Measurements from ENCODE around the gene ADAMTS12. TPM values are rescaled to one million over a fixed set of nuclear protein-coding genes. Genes with fewer than 3 reads are reported as not detected.

The ADAMTS12 gene
- total and polyA plus RNA-seq, 2 of the 8 experiments (the other 6 are each of a cell fraction or from before 2014, with no cell fraction given): 6.4 to 12.8 TPM

DNA sequence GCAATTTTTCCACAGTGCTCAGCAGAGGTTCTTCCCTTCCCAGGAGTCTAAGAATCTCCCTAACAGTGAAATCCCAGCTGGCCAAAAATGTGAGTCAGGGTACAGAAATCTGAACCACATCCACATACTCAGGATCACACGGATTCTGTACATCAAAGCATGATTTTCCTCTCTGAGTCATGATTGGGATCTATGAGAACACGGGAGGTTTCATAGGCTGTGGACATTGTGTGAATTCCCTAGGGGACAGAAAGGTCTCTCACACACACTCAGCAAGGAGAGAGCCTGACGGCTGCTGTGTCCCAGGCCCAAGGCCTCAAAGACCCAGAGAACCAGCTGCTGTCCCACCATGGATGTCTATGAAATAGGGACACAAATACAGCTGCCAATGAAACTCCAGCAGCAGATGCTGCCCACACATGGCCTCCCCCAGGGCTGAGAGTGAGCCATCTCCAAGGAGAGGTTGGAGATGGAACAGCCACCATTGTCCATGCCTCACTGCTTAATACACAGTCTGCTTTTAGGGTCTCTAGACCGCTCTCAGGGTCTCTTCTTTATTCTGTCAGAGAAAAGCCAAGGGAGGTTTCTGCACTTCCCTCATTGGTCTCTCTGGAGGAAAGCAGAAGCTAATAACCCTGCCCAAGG is 102.7 kb downstream of the ADAMTS12 start:
- H3K4me3 ChIP-seq (ENCODE audit: extremely low read depth in 1 of 4, insufficient read depth in 2 of 4, low read depth in 3 of 4, low read length in 4 of 4): no peak overlapping the region
- no peak overlapping the region for H3K4me2 ChIP-seq (ENCODE audit: insufficient read depth in 1 of 2, low read depth in 2 of 2, low read length in 2 of 2)
- no peaks in the 10 kb centered on the region for H3K27me3 ChIP-seq (replicated peaks in 1 of 4; ENCODE audit: control insufficient read depth in 3 of 4, extremely low read depth in 1 of 4, insufficient read depth in 3 of 4, low read length in 3 of 4)
- H4K8ac ChIP-seq (ENCODE audit: extremely low read depth, insufficient read depth, low read length): no peak overlapping the region
- no peak overlapping the region for H3K23ac ChIP-seq (ENCODE audit: insufficient read length)
- ChIA-PET CTCF (ENCODE audit: partially characterized antibody) (interaction anchor here (1.0 kb wide), 1 partner anchor 11 kb away, joined by 5 read pairs; no protein-coding TSS in a partner anchor), POLR2A (ENCODE audit: partially characterized antibody) (no interaction called here)
- no peaks in the 10 kb centered on the region for H3K79me1 ChIP-seq (ENCODE audit: low read depth, low read length)
- no peak for DNase-seq (ENCODE audit: low read depth in 1 of 2, low spot score in 2 of 2)
- no peaks in the 10 kb centered on the region for H3K23me2 ChIP-seq (ENCODE audit: low read depth, low read length)
- H2BK12ac ChIP-seq (ENCODE audit: low read depth, low read length): no peak overlapping the region
- H3K4me1 ChIP-seq (replicated peaks in 1 of 4; ENCODE audit: control insufficient read depth in 3 of 4, insufficient read depth in 4 of 4, low read length in 3 of 4): peaks cover 0 to 5% (median 0%) of the 10 kb centered on the region in 4 experiments; a peak in 1 of 7 replicates
- H2AK5ac ChIP-seq (ENCODE audit: low read depth, low read length): no peak overlapping the region
- no peak for FAIRE-seq
- no peak overlapping the region for H2BK120ac ChIP-seq (replicated peaks; ENCODE audit: low read depth, low read length)
- no peaks in the 10 kb centered on the region for H4K20me1 ChIP-seq (replicated peaks in 1 of 2; ENCODE audit: control insufficient read depth in 1 of 2, insufficient read depth in 2 of 2, low read length in 2 of 2)
- H2AFZ ChIP-seq (ENCODE audit: low read length): no peak overlapping the region
- no peak overlapping the region for H2BK5ac ChIP-seq (ENCODE audit: low read depth, low read length)
- no peak overlapping the region for H2BK15ac ChIP-seq (ENCODE audit: low read length)
- no peak overlapping the region for H3K4ac ChIP-seq (replicated peaks; ENCODE audit: insufficient read length, low read depth, low read length)
- H3K27ac ChIP-seq (ENCODE audit: low read depth, low read length): no peak overlapping the region
- H3K18ac ChIP-seq (ENCODE audit: extremely low read depth, low read length): no peak overlapping the region
- TF ChIP-seq EGR1 (IDR thresholded peaks at IDR 0.05; ENCODE audit: borderline replicate concordance, low read depth, low read length) (no peak), CHD1 (IDR thresholded peaks at IDR 0.05; ENCODE audit: low read depth, low read length) (no peak), POLR2A (IDR thresholded peaks at IDR 0.05; ENCODE audit: control extremely low read depth in 1 of 2, low read depth in 2 of 2, low read length in 2 of 2) (no peak), TEAD4 (IDR thresholded peaks at IDR 0.05; ENCODE audit: low read depth, low read length) (no peak), ATF3 (IDR thresholded peaks at IDR 0.05; ENCODE audit: insufficient read depth, low read depth, low read length) (no peak), SP1 (IDR thresholded peaks at IDR 0.05; ENCODE audit: low read depth, low read length) (no peak), POU5F1 (IDR thresholded peaks at IDR 0.05; ENCODE audit: low read depth, low read length) (no peak)
- H3K56ac ChIP-seq (replicated peaks; ENCODE audit: insufficient read length, low read depth, low read length): no peak overlapping the region
- no peaks in the 10 kb centered on the region for H3K79me2 ChIP-seq (ENCODE audit: control insufficient read depth in 1 of 2, insufficient read depth in 2 of 2, low read length in 2 of 2)
- H3K14ac ChIP-seq (ENCODE audit: insufficient read length): no peak overlapping the region
- H4K5ac ChIP-seq (ENCODE audit: insufficient read length, low read depth, low read length): no peak overlapping the region
- H2BK20ac ChIP-seq (ENCODE audit: low read length): no peak overlapping the region
- no peaks in the 10 kb centered on the region for H3K36me3 ChIP-seq (ENCODE audit: control insufficient read depth in 2 of 4, insufficient read depth in 4 of 4, low read length in 3 of 4)
- H3K9ac ChIP-seq (replicated peaks in 1 of 4; ENCODE audit: extremely low read depth in 1 of 4, low read depth in 3 of 4, low read length in 3 of 4): no peak overlapping the region
- H4K91ac ChIP-seq (replicated peaks; ENCODE audit: insufficient read length, low read length): no peak overlapping the region
- 89% methylated on average over 4 of the region's 4 CpGs; no CpG with 5 or more reads in 1 of the 2 experiments for WGBS, 2 experiments (ENCODE audit: extremely low coverage in 1 of 2, insufficient coverage in 1 of 2, insufficient read length in 1 of 2, insufficient replicate concordance in 2 of 2, low coverage in 1 of 2, low lambda C conversion rate in 2 of 2, missing lambda C conversion rate in 1 of 2)
- H3K9me3 ChIP-seq (ENCODE audit: insufficient read depth in 2 of 2, low read depth in 1 of 2, low read length in 1 of 2): peaks cover 0 to 3% of the 10 kb centered on the region in 2 experiments; a peak in 2 of 4 replicates

Data from H1 (cell line).